ENCODE data around the gene BBS1. TPM values are rescaled to one million over a fixed set of nuclear protein-coding genes. Genes with fewer than 3 reads are reported as not detected.

Gene BBS1
- total and polyA plus RNA-seq, 2 donors (not counting 3 experiments of a cell fraction or from before 2014, with no cell fraction given), result 29.2 to 32.9 TPM

DNA sequence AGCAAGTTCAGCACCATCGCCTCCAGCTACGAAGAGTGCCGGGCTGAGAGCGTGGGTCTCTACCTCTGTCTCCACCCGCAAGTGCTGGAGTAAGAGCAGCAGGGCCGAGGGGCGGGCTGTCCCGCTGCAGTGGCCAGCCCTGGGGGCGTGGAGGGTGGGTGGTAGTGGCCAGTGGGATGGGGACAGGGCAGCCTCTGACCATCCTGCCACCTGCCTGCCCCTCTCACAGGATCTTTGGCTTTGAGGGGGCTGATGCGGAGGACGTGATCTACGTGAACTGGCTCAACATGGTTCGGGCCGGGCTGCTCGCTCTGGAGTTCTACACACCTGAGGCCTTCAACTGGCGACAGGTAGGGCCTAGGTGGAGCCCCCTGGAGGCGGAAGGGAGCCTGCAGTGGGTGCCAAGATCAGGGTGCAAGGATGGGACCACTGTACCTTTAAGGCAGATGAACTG is 15.0 kb upstream of the BBS1 start:
- H3K9me3 ChIP-seq (replicated peaks; ENCODE audit: control insufficient read depth, insufficient read depth, low read length), result no peaks in the 10 kb centered on the region
- H2AFZ ChIP-seq (ENCODE audit: low read depth, low read length), result no peak overlapping the region
- POLR2A ChIA-PET, result no interaction called here
- no peaks in the 10 kb centered on the region for H3K27me3 ChIP-seq (ENCODE audit: control insufficient read depth in 2 of 2, insufficient read depth in 2 of 2, low read length in 2 of 2)
- no peak overlapping the region for H3K9ac ChIP-seq (replicated peaks; ENCODE audit: extremely low read depth, insufficient read depth, low read length)
- FAIRE-seq (no peak), DNase-seq (ENCODE audit: low read depth, low spot score) (no peak)
- CTCF ChIA-PET, result no interaction called here
- dilution Hi-C loops (cut with MboI; ENCODE audit: extremely low pct_ligation_motif_present, low sequenced_read_pairs), result no loop called here
- H3K27ac ChIP-seq (ENCODE audit: insufficient read depth, low read depth, low read length), result no peak overlapping the region
- no peak overlapping the region for H3K4me3 ChIP-seq (replicated peaks in 1 of 3; ENCODE audit: insufficient read depth in 1 of 3, low read depth in 1 of 3, low read length in 3 of 3)
- no peaks in the 10 kb centered on the region for H4K20me1 ChIP-seq (replicated peaks; ENCODE audit: control insufficient read depth, extremely low read depth, insufficient read depth, low read length)
- TF ChIP-seq POLR2A (IDR thresholded peaks at IDR 0.05; ENCODE audit: low read depth, low read length), result no peak
- TF ChIP-seq, protein P1, sequence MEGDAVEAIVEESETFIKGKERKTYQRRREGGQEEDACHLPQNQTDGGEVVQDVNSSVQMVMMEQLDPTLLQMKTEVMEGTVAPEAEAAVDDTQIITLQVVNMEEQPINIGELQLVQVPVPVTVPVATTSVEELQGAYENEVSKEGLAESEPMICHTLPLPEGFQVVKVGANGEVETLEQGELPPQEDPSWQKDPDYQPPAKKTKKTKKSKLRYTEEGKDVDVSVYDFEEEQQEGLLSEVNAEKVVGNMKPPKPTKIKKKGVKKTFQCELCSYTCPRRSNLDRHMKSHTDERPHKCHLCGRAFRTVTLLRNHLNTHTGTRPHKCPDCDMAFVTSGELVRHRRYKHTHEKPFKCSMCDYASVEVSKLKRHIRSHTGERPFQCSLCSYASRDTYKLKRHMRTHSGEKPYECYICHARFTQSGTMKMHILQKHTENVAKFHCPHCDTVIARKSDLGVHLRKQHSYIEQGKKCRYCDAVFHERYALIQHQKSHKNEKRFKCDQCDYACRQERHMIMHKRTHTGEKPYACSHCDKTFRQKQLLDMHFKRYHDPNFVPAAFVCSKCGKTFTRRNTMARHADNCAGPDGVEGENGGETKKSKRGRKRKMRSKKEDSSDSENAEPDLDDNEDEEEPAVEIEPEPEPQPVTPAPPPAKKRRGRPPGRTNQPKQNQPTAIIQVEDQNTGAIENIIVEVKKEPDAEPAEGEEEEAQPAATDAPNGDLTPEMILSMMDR (IDR thresholded peaks at IDR 0.05; ENCODE audit: extremely low read depth in 1 of 2, insufficient read depth in 1 of 2, low read depth in 1 of 2, low read length in 2 of 2), result peak in 1 of 2 donors; percentile 12
- peaks cover 0 to 20% of the 10 kb centered on the region in 2 experiments for H3K36me3 ChIP-seq (ENCODE audit: control insufficient read depth in 2 of 2, extremely low read depth in 1 of 2, insufficient read depth in 2 of 2, low read length in 2 of 2)
- BruUV-seq (replicated peaks), result no TSS peak
- no peak overlapping the region for H3K4me2 ChIP-seq (ENCODE audit: insufficient read depth, low read length)
- no peaks in the 10 kb centered on the region for H3K4me1 ChIP-seq (ENCODE audit: control insufficient read depth, extremely low read depth, insufficient read depth, low read length)
- intact Hi-C loops (cut with micrococcal nuclease), result no loop called here
- H3K79me2 ChIP-seq (ENCODE audit: control insufficient read depth, insufficient read depth, low read length), result no peaks in the 10 kb centered on the region
- H3K9me1 ChIP-seq (replicated peaks; ENCODE audit: control insufficient read depth, extremely low read depth, insufficient read depth, low read length), result no peaks in the 10 kb centered on the region

DNA sequence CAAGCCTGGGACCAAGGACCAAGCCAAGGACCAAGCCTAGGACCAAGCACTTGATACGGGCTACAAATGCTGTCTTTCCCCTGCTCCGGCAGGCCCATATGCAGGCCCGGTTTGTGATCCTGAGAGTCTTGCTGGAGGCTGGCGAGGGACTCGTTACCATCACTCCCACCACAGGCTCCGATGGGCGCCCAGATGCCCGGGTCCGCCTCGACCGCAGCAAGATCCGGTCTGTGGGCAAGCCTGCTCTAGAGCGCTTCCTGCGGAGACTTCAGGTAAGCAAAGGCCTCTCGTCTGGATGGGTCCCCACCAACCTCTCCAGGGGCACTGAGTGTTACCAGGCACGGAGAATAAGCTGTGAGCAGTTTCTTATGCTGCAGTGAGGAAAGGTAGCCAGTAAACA is 13.2 kb upstream of the BBS1 start:
- no peaks in the 10 kb centered on the region for H3K9me3 ChIP-seq (replicated peaks; ENCODE audit: control insufficient read depth, insufficient read depth, low read length)
- no peaks in the 10 kb centered on the region for H3K79me2 ChIP-seq (ENCODE audit: control insufficient read depth, insufficient read depth, low read length)
- ChIA-PET CTCF (no interaction called here), POLR2A (no interaction called here)
- no peaks in the 10 kb centered on the region for H3K9me1 ChIP-seq (replicated peaks; ENCODE audit: control insufficient read depth, extremely low read depth, insufficient read depth, low read length)
- DNase-seq (ENCODE audit: low read depth, low spot score) (no peak), FAIRE-seq (no peak)
- H4K20me1 ChIP-seq (replicated peaks; ENCODE audit: control insufficient read depth, extremely low read depth, insufficient read depth, low read length), result no peaks in the 10 kb centered on the region
- no peak overlapping the region for H2AFZ ChIP-seq (ENCODE audit: low read depth, low read length)
- TF ChIP-seq JUN (IDR thresholded peaks at IDR 0.05; ENCODE audit: borderline replicate concordance, insufficient read depth, insufficient read length, low read depth) (no peak), GATA2 (IDR thresholded peaks at IDR 0.05; ENCODE audit: insufficient read depth, insufficient read length, low read depth, low read length) (no peak), FOS (IDR thresholded peaks at IDR 0.05; ENCODE audit: borderline replicate concordance, insufficient read depth, low read length) (no peak), EZH2 (IDR thresholded peaks at IDR 0.05; ENCODE audit: borderline replicate concordance, low read depth, low read length, severe bottlenecking) (no peak), MYC (IDR thresholded peaks at IDR 0.05; ENCODE audit: low read depth, low read length) (no peak), POLR2A (IDR thresholded peaks at IDR 0.05; ENCODE audit: low read depth, low read length) (no peak), POLR2AphosphoS5 (IDR thresholded peaks at IDR 0.05; ENCODE audit: insufficient read depth, low read depth, low read length) (no peak)
- TF ChIP-seq, protein P1 (IDR thresholded peaks at IDR 0.05; ENCODE audit: extremely low read depth in 1 of 2, insufficient read depth in 1 of 2, low read depth in 1 of 2, low read length in 2 of 2), result no peak
- TF ChIP-seq, protein P2, sequence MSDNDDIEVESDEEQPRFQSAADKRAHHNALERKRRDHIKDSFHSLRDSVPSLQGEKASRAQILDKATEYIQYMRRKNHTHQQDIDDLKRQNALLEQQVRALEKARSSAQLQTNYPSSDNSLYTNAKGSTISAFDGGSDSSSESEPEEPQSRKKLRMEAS (IDR thresholded peaks at IDR 0.05; ENCODE audit: insufficient read depth, insufficient read length), result no peak
- no TSS peak for BruUV-seq (replicated peaks)
- H3K36me3 ChIP-seq (ENCODE audit: control insufficient read depth in 2 of 2, extremely low read depth in 1 of 2, insufficient read depth in 2 of 2, low read length in 2 of 2), result peaks cover 0 to 20% of the 10 kb centered on the region in 2 experiments
- H3K4me2 ChIP-seq (ENCODE audit: insufficient read depth, low read length), result no peak overlapping the region
- H3K9ac ChIP-seq (replicated peaks; ENCODE audit: extremely low read depth, insufficient read depth, low read length), result no peak overlapping the region
- H3K4me3 ChIP-seq (replicated peaks in 1 of 3; ENCODE audit: insufficient read depth in 1 of 3, low read depth in 1 of 3, low read length in 3 of 3), result no peak overlapping the region
- H3K27me3 ChIP-seq (ENCODE audit: control insufficient read depth in 2 of 2, insufficient read depth in 2 of 2, low read length in 2 of 2), result no peaks in the 10 kb centered on the region
- dilution Hi-C loops (cut with MboI; ENCODE audit: extremely low pct_ligation_motif_present, low sequenced_read_pairs) (no loop called here), intact Hi-C loops (cut with micrococcal nuclease) (no loop called here)
- no peak overlapping the region for H3K27ac ChIP-seq (ENCODE audit: insufficient read depth, low read depth, low read length)
- H3K4me1 ChIP-seq (ENCODE audit: control insufficient read depth, extremely low read depth, insufficient read depth, low read length), result no peaks in the 10 kb centered on the region

Data from endothelial cell of umbilical vein (primary cell).